Activated naive CD4-positive, alpha-beta T cell treated with anti-CD3 and anti-CD28 coated beads, Interleukin-2, amount 50 U/mL, for 16 hours (primary cell): ENCODE measurements around the gene C11orf42.
"Not testable (repeated sequence)": the region's sequence is repeated elsewhere in the genome, so short reads cannot be mapped to it uniquely, and the experiment has no call there.

Experiments
- DNase-seq: peaks from one replicate; pipeline ENCODE4 v3.0.0-alpha.2; 2020

Gene C11orf42

GRCh38 chr11:6223854-6224253 lies 18.5 kb downstream of the C11orf42 start:
- DNase-seq, result no peak

- no peak for DNase-seq
Observed at GRCh38 chr11:6224421-6224820, 19.1 kb downstream of the C11orf42 start.

DNA sequence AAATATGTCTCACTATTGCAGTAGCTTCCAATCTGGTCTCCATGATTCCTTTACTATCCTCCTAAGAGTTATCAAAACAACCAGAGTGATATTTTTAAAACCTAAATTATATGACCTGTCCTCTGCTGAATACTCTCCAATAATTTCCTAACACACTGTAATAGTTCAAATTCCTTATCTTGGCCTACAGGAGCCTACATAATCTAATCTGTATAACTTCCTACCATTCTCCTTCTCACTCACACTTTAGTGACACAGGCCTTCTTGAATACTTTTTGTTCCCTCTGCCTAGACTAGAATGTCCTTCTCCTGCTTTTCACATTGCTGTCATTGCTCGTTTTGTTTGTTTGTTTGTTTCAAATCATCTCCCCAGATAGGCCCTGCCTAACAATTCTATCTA lies 19.7 kb downstream of the C11orf42 start:
- DNase-seq, result no peak

- no peak for DNase-seq
Observed at GRCh38 chr11:6225896-6226295, 20.5 kb downstream of the C11orf42 start.

GRCh38 chr11:6228520-6228919 lies 23.2 kb downstream of the C11orf42 start:
- DNase-seq, result no peak

DNA sequence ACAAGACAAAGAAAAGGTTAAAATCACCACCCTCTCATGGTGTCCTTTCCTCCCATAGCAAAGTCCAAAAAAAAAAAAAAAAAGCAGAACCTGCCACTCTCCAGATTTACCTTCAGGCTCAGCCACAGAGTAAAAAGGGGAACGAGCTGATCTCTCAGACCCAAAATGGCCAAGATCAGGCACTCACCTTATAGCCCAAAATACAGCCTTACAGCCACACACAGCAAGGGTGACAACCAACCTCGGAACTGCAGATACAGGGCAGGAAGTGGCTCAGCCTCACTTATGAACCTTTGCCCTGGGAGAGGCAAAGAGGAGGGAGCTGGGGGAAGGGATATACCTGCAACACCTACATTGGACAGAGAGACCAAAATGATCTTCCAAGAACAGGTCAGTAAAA lies 24.6 kb downstream of the C11orf42 start:
- DNase-seq, result no peak

- no peak for DNase-seq
Observed at GRCh38 chr11:6232899-6233298, 27.5 kb downstream of the C11orf42 start.

GRCh38 chr11:6233984-6234386 lies 28.6 kb downstream of the C11orf42 start:
- DNase-seq, result no peak

DNA sequence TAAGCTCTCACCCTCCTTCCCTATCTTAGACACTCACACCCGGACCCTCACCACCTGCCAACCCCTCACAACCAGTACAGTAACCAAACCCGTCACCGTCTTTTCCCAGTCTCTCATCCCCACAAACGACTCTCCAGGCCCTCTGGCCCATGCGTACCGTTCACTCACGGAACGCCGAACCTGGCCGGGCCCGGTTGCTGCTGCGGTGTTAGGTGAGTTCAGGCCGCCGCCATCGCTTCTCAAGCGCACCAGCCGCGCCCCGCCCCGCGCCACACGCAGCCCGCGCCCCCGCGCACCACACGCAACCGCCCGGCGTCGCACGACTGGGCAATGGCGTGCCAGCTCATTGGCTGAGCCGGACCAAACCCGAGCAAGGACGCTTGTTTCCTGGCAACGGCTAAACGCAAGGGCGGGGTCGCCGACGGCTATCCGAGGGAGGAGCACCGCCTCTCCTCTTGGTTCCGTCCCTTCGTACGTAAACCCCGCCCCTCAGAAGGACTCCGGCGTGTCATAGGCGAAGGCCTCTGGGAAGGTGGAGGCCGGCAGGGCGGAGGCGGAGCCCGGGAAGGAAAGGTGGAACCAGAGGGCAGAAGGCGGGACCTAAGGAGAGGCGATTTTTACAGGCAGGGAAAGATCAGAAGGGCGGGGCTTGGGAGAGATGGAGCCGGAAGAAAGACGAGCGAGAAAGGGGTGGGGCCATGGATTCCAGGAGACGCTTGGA lies 29.2 kb downstream of the C11orf42 start, which contains the start of gene FHIP1B:
FHIP1B (minus strand) TSS at position 250 of the 721 bp plus-strand sequence. CDS start 10,120 bp downstream, outside the sequence.
- peak; percentile 100 for DNase-seq

DNA sequence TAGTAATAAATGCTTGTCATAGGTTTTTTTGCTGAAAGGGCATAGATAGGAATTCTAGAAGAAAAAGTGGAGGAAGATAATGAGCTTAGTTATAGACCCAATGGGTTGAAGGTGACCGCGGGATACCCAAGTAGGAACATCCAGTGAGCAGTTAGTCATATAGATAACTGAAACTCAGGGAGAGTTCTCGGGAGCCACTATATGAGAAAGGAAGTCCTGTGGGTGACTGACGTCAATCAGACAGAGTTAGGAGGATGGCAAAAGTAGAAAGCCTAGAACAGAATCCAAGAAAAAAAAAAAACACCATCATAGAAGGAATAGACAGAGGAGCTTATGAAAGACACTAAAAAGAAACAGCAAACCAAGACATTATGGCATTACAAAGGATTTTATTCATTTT lies 31.9 kb downstream of the C11orf42 start:
- DNase-seq, result no peak

- DNase-seq, result no peak
Observed at GRCh38 chr11:6237761-6238302, 32.5 kb downstream of the C11orf42 start.

- DNase-seq, result no peak
Observed at GRCh38 chr11:6238902-6239301, 33.5 kb downstream of the C11orf42 start, which contains the start of gene CNGA4. Gene CNGA4 (plus strand): TSS chr11:6239089. CDS start chr11:6239207, 118 bp downstream.

GRCh38 chr11:6240139-6240538 lies 34.8 kb downstream of the C11orf42 start:
- no peak for DNase-seq

DNA sequence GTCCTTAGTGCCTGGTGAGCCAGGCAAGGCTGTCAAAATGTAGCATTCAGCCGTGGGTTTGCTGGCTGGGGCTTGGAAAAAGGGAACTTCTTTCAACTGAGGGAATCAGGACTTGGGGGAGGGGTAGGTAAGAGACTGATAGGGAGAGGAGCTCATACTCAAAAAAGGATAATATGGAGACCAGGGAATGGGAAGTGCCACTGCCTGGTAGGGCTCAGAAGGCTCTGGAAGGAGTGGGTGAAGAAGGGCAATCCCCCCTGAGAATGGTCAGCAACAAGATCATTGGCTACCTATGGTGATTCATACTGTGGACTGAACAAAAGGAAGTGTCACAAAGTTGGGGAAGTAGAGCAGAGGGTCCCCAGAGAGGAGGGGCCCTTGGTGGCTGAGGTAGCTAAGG lies 35.4 kb downstream of the C11orf42 start:
- DNase-seq, result no peak

GRCh38 chr11:6241316-6241715 lies 36.0 kb downstream of the C11orf42 start:
- DNase-seq, result no peak

GRCh38 chr11:6245536-6245935 lies 40.2 kb downstream of the C11orf42 start:
- no peak for DNase-seq

- DNase-seq, result no peak
Observed at GRCh38 chr11:6248248-6248647, 42.9 kb downstream of the C11orf42 start.

DNA sequence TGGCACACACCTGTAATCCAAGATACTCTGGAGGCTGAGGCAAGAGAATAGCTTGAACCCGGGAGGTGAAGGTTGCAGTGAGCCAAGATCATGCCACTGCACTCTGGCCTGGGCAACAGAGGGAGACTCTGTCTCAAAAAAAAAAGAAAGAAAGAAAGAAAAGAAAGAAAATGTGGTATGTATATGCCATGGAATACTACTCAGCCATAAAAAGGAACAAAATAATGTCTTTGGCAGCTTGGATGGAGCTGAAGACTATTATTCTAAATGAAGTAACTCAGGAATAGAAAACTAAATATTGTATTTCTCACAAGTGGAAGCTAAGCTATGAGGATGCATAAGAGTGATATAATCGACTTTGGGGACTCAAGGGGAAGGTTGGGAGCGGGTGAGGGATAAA lies 43.5 kb downstream of the C11orf42 start:
- not testable (repeated sequence) for DNase-seq

DNA sequence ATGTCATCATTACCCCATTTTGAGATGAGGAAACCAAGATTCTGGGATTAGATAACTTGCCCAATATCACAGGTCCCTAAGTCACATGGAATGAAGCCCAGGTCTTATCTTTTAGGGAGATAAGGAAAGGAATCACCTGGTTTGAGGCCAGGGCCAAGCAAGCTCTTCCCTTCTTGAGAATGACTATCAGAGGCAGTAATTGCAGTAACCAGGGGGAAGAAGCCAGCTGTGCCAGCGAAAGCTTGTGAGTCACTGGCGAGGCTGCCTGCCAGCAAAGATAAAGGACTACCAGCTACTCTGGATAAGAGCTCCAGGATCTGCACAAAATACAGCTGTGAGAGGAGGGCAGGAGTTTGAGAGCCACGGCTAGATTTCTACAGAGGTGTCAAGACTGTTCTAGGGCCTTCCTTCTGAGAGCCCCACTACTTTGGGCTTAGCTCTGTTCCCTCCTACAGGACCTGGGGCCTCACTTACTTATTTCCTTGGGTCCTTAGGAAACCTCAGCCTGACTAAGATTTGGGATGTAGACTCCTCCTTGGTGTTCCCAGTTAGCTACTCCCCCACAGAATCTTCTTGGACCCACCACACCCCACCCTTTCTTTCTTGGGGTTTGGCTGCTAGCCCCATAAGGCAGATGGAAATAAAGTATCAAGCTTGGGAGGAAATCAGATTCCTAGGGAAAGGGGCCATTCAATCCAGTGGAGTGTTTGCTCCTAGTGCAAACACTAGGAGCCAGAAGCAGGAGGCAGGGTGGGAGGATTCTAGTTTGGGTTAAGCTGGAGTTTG lies 44.6 kb downstream of the C11orf42 start:
- no peak for DNase-seq

- peak; percentile 49 for DNase-seq
Observed at GRCh38 chr11:6251120-6251733, 45.9 kb downstream of the C11orf42 start.

DNA sequence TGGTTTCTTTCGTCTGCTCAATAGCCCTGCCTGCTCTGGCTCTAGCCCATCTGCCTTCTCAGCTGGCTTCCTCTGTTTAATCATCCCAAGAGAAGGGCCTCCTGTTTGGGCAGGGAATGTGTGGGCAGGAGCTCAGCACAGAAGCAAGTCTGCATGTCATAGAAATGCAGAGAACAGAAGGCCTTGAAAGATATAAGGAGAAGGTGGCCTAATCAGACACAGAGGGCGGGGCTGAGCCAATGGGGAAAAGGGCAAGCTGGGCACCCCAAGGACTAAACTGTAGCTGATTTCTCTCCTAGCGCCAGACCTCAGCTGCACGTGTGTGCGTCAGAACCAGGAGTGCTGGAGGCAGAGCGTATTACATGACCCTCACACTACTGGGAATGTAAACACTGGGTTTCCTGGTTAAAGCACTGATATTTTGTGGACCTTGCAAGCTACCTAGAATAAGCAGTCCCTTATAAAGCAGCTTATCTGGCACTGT lies 46.7 kb downstream of the C11orf42 start:
- no peak for DNase-seq

DNA sequence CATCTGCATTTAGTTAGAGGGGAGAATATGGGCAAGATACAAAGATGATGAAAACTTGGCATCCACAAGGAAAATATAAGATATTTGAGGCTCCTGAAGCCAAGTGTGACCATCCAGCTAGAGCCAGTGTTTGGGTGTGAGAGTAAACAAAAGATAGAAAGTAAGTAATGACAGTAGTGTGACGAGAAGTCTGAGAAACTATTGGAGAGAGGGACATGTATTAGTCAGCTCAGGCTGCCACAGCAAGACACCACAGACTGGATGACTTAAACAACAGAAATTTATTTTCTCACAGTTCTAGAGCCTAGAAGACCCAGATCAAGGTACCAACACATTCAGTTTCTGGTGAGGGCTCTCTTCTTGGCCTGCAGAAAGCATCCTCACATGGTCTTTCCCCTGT lies 47.8 kb downstream of the C11orf42 start:
- DNase-seq, result no peak

DNA sequence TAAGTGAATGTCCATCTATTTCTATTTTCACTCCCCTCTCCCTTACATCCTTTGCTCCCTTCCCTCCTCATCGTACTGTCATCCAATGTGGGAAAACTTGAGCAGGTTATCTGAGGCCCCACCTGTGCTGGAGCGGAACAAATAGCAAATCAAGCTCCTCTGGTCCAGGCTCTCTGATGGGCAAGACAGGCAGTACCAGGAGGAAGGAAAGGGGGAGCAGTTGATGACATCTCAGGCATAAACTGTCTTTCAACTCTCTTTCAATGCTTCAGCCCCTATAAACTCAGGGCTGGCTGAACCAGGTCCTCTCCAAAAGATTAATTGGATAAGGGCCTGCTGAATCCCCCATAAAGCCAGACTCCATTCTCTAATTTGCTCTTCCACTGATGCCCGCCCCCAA lies 52.8 kb downstream of the C11orf42 start:
- no peak for DNase-seq
